Central memory CD8-positive, alpha-beta T cell (primary cell): ENCODE measurements around the gene TMC5.
"Not testable (repeated sequence)": the region's sequence is repeated elsewhere in the genome, so short reads cannot be mapped to it uniquely, and the experiment has no call there.

Source experiments
- ATAC-seq: fragments of 150-1000 bp; cut with Tn5 transposase; replicated peaks from 2 replicates; pipeline ENCODE4 v1.10.0; 2022; ENCODE audit warnings: mild to moderate bottlenecking, moderate FRiP score, moderate number of reproducible peaks; ENCODE audit not compliant: poor library complexity, severe bottlenecking; ENCODE audit errors: extremely low read depth
- DNase-seq, 2 donors: peaks; one replicate each; pipeline ENCODE4 v3.0.0; 2021; ENCODE audit warnings: low spot score in 2 of 2
- H3K27ac Mint-ChIP-seq: one replicate; pipeline ENCODE4 v1.8.0; 2022; ENCODE audit warnings: low read depth, mild to moderate bottlenecking, moderate library complexity, mixed read lengths
- H3K27me3 Mint-ChIP-seq: one replicate; pipeline ENCODE4 v1.8.0; 2022; ENCODE audit warnings: mixed read lengths
- H3K36me3 Mint-ChIP-seq: one replicate; pipeline ENCODE4 v1.8.0; 2022; ENCODE audit warnings: mild to moderate bottlenecking, moderate library complexity, mixed read lengths; ENCODE audit not compliant: insufficient read depth
- H3K4me1 Mint-ChIP-seq: one replicate; pipeline ENCODE4 v1.8.0; 2022; ENCODE audit warnings: mixed read lengths
- H3K4me3 Mint-ChIP-seq: one replicate; pipeline ENCODE4 v1.8.0; 2022; ENCODE audit warnings: mild to moderate bottlenecking, moderate library complexity, mixed read lengths
- H3K9me3 Mint-ChIP-seq: one replicate; pipeline ENCODE4 v1.8.0; 2022; ENCODE audit warnings: mixed read lengths

TMC5 gene

DNA sequence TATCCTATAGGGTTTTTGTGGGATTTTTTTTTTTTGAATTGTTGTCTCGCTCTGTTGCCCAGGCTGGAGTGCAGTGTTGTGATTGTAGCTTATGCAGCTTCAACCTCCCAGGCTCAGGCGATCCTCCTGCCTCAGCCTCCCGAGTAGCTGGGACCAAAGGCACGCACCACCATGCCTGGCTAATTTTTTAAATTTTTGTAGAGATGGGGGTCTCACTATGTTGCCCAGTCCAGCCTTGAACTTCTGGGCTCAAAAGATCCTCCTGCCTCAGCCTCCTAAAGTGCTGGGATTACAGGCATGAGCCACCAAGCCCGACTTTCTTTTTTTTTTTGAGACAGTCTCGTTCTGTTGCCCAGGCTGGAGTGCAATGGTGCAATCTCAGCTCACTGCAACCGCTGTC lies 5.6 kb upstream of the TMC5 start:
- H3K27ac Mint-ChIP-seq, H3K9me3 Mint-ChIP-seq, H3K4me3 Mint-ChIP-seq, H3K4me1 Mint-ChIP-seq, DNase-seq, H3K36me3 Mint-ChIP-seq, ATAC-seq: not testable (repeated sequence)
- peaks cover 89% of the 10 kb centered on the region for H3K27me3 Mint-ChIP-seq

DNA sequence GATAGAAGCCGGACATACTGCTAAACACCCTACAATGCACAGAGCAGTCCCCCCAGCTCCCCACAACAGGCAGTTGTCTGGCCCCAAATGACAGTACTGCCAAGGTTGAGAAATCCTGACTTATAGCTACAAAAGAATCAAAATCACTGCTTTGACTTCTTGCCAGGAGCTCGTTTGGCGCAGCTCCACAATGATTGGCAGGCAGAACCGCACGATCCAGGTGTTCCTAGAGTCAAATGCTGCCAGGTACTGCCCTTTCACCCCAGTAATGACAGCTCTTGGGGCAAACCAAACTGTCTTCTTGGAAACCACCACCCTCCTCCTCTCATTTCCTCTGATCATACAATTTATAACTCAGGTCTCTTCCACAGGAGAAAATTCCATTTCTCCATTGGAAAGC lies 2.2 kb upstream of the TMC5 start:
- DNase-seq (no peak), ATAC-seq (no peak)
- no peak overlapping the region for H3K4me3 Mint-ChIP-seq
- H3K9me3 Mint-ChIP-seq: no peaks in the 10 kb centered on the region
- no peaks in the 10 kb centered on the region for H3K4me1 Mint-ChIP-seq
- peaks cover 59% of the 10 kb centered on the region for H3K27me3 Mint-ChIP-seq
- no peak overlapping the region for H3K27ac Mint-ChIP-seq
- no peaks in the 10 kb centered on the region for H3K36me3 Mint-ChIP-seq

DNA sequence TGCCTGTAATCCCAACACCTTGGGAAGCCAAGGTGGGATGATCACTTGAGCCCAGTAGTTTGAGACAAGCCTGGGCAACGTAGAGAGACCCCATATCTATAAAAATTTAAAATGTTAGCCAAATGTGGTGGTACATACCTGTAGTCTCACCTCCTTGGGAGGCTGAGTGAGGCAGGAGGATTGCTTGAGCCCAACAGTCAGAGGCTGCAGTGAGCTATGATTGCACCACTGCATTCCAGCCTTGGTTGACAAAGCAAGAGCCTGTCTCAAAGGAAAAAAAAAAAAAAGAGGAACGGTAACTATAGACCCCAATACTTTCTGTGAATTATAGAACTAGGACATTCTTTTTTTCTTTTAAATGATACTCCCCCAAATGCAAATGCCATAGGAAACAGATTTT lies 1.8 kb upstream of the TMC5 start:
- ATAC-seq (no peak), DNase-seq (no peak)
- peaks cover 55% of the 10 kb centered on the region for H3K27me3 Mint-ChIP-seq
- H3K4me1 Mint-ChIP-seq: no peaks in the 10 kb centered on the region
- H3K27ac Mint-ChIP-seq: no peak overlapping the region
- H3K9me3 Mint-ChIP-seq: no peaks in the 10 kb centered on the region
- H3K4me3 Mint-ChIP-seq: no peak overlapping the region
- no peaks in the 10 kb centered on the region for H3K36me3 Mint-ChIP-seq

GRCh38 chr16:19418200-19418599 lies 517 bp downstream of the TMC5 start:
- no peaks in the 10 kb centered on the region for H3K4me1 Mint-ChIP-seq
- ATAC-seq (no peak), DNase-seq (no peak)
- peaks cover 5% of the 10 kb centered on the region for H3K9me3 Mint-ChIP-seq
- no peak overlapping the region for H3K27ac Mint-ChIP-seq
- H3K27me3 Mint-ChIP-seq: peaks cover 32% of the 10 kb centered on the region
- no peak overlapping the region for H3K4me3 Mint-ChIP-seq
- H3K36me3 Mint-ChIP-seq: no peaks in the 10 kb centered on the region

GRCh38 chr16:19419698-19420075 lies 2.0 kb downstream of the TMC5 start:
- no peaks in the 10 kb centered on the region for H3K4me1 Mint-ChIP-seq
- H3K4me3 Mint-ChIP-seq: no peak overlapping the region
- peaks cover 5% of the 10 kb centered on the region for H3K9me3 Mint-ChIP-seq
- DNase-seq (no peak), ATAC-seq (no peak)
- H3K36me3 Mint-ChIP-seq: no peaks in the 10 kb centered on the region
- H3K27ac Mint-ChIP-seq: no peak overlapping the region
- peaks cover 17% of the 10 kb centered on the region for H3K27me3 Mint-ChIP-seq

DNA sequence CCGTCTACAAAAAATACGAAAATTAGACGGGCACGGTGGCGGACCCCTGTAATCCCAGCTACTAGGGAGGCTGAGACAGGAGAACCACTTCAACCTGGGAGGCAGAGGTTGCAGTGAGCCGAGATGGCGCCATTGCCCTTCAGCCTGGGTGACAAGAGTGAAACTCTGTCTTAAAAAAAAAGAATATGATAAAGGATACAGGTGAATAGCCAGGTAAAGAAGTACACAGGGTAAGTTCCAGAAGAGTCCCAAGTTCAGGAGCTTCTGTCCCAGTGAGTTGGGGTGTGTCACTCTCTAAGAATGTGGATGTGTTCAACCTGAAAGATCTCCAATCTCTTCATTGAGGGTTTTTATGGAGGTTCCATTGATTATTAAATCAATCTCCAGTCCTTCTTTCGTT lies 6.8 kb downstream of the TMC5 start:
- H3K36me3 Mint-ChIP-seq: no peaks in the 10 kb centered on the region
- no peak overlapping the region for H3K27ac Mint-ChIP-seq
- H3K27me3 Mint-ChIP-seq: peaks cover 25% of the 10 kb centered on the region
- ATAC-seq (no peak), DNase-seq (no peak)
- peaks cover 5% of the 10 kb centered on the region for H3K9me3 Mint-ChIP-seq
- no peaks in the 10 kb centered on the region for H3K4me1 Mint-ChIP-seq
- H3K4me3 Mint-ChIP-seq: no peak overlapping the region

GRCh38 chr16:19430345-19430744 lies 12.7 kb downstream of the TMC5 start:
- no peaks in the 10 kb centered on the region for H3K9me3 Mint-ChIP-seq
- ATAC-seq (no peak), DNase-seq (no peak)
- H3K4me1 Mint-ChIP-seq: no peaks in the 10 kb centered on the region
- no peaks in the 10 kb centered on the region for H3K36me3 Mint-ChIP-seq
- no peak overlapping the region for H3K27ac Mint-ChIP-seq
- no peak overlapping the region for H3K4me3 Mint-ChIP-seq
- H3K27me3 Mint-ChIP-seq: peaks cover 34% of the 10 kb centered on the region

GRCh38 chr16:19431636-19432340 lies 14.1 kb downstream of the TMC5 start:
- Mint-ChIP-seq H3K36me3 (no peaks in the 10 kb centered on the region), H3K27ac (no peak overlapping the region), H3K4me3 (no peak overlapping the region), H3K9me3 (no peaks in the 10 kb centered on the region), H3K27me3 (peaks cover 20% of the 10 kb centered on the region), H3K4me1 (no peaks in the 10 kb centered on the region)
- no peak for ATAC-seq
- DNase-seq: no peak

DNA sequence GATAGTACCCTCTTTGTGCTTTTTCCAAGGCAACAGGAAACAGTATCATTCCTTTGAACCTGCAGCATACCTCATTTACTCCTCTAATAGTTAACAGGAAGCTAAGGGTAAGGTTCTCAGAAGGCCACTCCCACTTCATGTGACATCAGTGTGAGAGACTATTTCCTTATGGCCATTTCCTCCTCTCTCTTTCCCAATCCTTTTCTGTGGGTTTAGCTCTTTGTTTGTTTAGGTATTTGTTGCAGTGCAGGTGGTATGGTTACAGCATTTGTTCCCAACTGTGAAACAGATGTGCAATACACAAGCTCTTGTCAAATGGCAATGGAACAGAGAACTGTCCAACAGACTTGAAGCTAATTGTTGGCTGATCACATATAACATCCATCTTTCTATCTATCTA lies 14.7 kb downstream of the TMC5 start:
- no peaks in the 10 kb centered on the region for H3K36me3 Mint-ChIP-seq
- no peak for DNase-seq
- no peaks in the 10 kb centered on the region for H3K4me1 Mint-ChIP-seq
- no peak for ATAC-seq
- H3K27me3 Mint-ChIP-seq: peaks cover 20% of the 10 kb centered on the region
- H3K27ac Mint-ChIP-seq: no peak overlapping the region
- no peaks in the 10 kb centered on the region for H3K9me3 Mint-ChIP-seq
- no peak overlapping the region for H3K4me3 Mint-ChIP-seq

- H3K9me3 Mint-ChIP-seq: no peaks in the 10 kb centered on the region
- no peak for DNase-seq
- H3K27ac Mint-ChIP-seq: no peak overlapping the region
- no peaks in the 10 kb centered on the region for H3K36me3 Mint-ChIP-seq
- H3K27me3 Mint-ChIP-seq: peaks cover 17% of the 10 kb centered on the region
- H3K4me1 Mint-ChIP-seq: no peaks in the 10 kb centered on the region
- ATAC-seq: no peak
- H3K4me3 Mint-ChIP-seq: no peak overlapping the region
Measured at GRCh38 chr16:19434584-19434983, 16.9 kb downstream of the TMC5 start.

- Mint-ChIP-seq H3K36me3 (no peaks in the 10 kb centered on the region), H3K4me1 (no peaks in the 10 kb centered on the region), H3K27ac (no peak overlapping the region), H3K9me3 (no peaks in the 10 kb centered on the region), H3K4me3 (no peak overlapping the region), H3K27me3 (peaks cover 9% of the 10 kb centered on the region)
- ATAC-seq (no peak), DNase-seq (no peak)
Measured at GRCh38 chr16:19436540-19436939, 18.9 kb downstream of the TMC5 start.

DNA sequence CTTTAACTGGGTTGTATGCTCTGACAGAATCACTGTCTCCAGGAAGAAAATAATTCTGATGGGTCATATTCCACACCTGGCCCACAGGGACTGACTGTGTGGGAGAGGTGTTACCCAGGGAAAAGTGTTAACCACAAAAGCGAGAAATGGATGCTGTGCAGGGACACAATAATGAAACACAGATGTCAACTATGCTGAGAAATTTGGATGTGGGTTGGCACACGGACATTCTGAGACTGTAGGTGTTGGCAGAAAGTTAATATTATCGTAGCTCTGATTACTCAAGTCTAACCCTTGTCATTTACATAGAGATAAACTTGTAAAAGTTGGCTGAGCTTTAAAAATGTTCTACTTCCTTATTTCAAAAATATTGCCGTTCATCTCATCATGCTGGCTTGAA lies 19.6 kb downstream of the TMC5 start:
- no peaks in the 10 kb centered on the region for H3K9me3 Mint-ChIP-seq
- no peaks in the 10 kb centered on the region for H3K36me3 Mint-ChIP-seq
- ATAC-seq (no peak), DNase-seq (no peak)
- no peak overlapping the region for H3K27ac Mint-ChIP-seq
- no peak overlapping the region for H3K4me3 Mint-ChIP-seq
- H3K4me1 Mint-ChIP-seq: no peaks in the 10 kb centered on the region
- peaks cover 9% of the 10 kb centered on the region for H3K27me3 Mint-ChIP-seq

GRCh38 chr16:19438739-19439138 lies 21.1 kb downstream of the TMC5 start:
- no peak overlapping the region for H3K27ac Mint-ChIP-seq
- DNase-seq: no peak
- H3K36me3 Mint-ChIP-seq: no peaks in the 10 kb centered on the region
- peaks cover 20% of the 10 kb centered on the region for H3K27me3 Mint-ChIP-seq
- H3K9me3 Mint-ChIP-seq: no peaks in the 10 kb centered on the region
- no peak for ATAC-seq
- no peaks in the 10 kb centered on the region for H3K4me1 Mint-ChIP-seq
- H3K4me3 Mint-ChIP-seq: no peak overlapping the region

DNA sequence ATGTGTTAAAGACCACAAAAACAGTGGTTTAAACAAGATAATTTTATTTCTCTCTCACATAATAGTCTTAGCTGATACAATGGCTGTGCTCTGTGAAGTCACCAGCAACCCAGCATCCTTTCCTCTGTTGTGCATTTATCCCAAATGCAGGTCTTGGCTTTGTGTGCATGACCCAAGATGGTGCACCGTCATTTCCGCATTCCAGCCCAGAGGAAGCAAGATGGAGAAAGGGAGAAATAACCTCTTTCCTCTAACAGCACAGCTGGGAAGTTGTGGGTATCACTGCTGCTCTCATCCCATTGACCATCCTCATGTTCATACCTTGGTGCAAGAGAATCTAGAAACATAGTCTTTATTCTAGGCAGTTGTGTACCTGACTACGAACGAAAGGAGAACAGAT lies 21.8 kb downstream of the TMC5 start:
- DNase-seq: no peak
- Mint-ChIP-seq H3K4me3 (no peak overlapping the region), H3K4me1 (no peaks in the 10 kb centered on the region), H3K9me3 (no peaks in the 10 kb centered on the region), H3K27me3 (peaks cover 24% of the 10 kb centered on the region), H3K36me3 (no peaks in the 10 kb centered on the region), H3K27ac (no peak overlapping the region)
- no peak for ATAC-seq
